ENCODE data around the gene PTGS2. TPM values are rescaled to one million over a fixed set of nuclear protein-coding genes. Genes with fewer than 3 reads are reported as not detected.

Gene PTGS2
- total RNA-seq, 1 experiment from 2014 or later = 0.37 TPM

DNA sequence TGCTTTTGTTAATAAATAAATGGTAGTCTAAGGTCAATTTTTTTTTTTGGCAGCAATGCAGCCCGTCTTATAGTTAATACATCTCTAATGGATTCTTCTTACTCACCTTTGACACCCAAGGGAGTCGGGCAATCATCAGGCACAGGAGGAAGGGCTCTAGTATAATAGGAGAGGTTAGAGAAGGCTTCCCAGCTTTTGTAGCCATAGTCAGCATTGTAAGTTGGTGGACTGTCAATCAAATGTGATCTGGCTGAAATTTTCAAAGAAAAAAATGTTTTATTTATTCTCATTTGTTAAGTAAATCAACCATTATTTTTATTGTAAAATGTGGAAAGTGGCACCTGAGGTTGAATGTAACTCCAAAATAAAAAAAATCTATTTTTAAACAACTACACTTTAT lies 2.1 kb downstream of the PTGS2 start:
- Histone ChIP-seq H2BK20ac (ENCODE audit: low read depth, low read length, poor library complexity, severe bottlenecking) (no peak overlapping the region), H3K9ac (ENCODE audit: extremely low read depth, insufficient read length, low read length) (no peak overlapping the region), H3K23me2 (ENCODE audit: insufficient read length, low read depth, low read length, poor library complexity, severe bottlenecking) (peaks cover 8% of the 10 kb centered on the region), H4K20me1 (ENCODE audit: control insufficient read depth, insufficient read depth, insufficient read length) (no peaks in the 10 kb centered on the region), H3K9me3 (ENCODE audit: control insufficient read depth, low read depth, low read length) (no peaks in the 10 kb centered on the region), H3K4me1 (ENCODE audit: insufficient read depth, low read length) (no peaks in the 10 kb centered on the region), H4K91ac (ENCODE audit: insufficient read length, low read depth, low read length) (no peak overlapping the region), H2BK12ac (ENCODE audit: insufficient read length, low read depth, low read length) (no peak overlapping the region), H3K4me2 (ENCODE audit: insufficient read depth, insufficient read length, low read length) (no peak overlapping the region), H3K23ac (ENCODE audit: insufficient read length, low read depth, low read length) (no peak overlapping the region), H3T11ph (ENCODE audit: low read length) (no peak overlapping the region), H4K5ac (ENCODE audit: insufficient read length, low read depth, low read length) (no peak overlapping the region), H3K79me1 (ENCODE audit: insufficient read depth, low read depth, low read length, poor library complexity, severe bottlenecking) (no peaks in the 10 kb centered on the region), H2BK5ac (ENCODE audit: insufficient read length, low read length) (no peak overlapping the region), H3K18ac (ENCODE audit: insufficient read length, low read depth, low read length) (no peak overlapping the region), H3K27me3 (ENCODE audit: insufficient read depth, low read length) (no peaks in the 10 kb centered on the region), H2BK120ac (ENCODE audit: low read depth, low read length, poor library complexity, severe bottlenecking) (no peak overlapping the region), H2AFZ (ENCODE audit: low read length) (no peak overlapping the region), H3K79me2 (ENCODE audit: insufficient read depth, low read length) (no peaks in the 10 kb centered on the region), H3K27ac (ENCODE audit: insufficient read length, low read depth, low read length) (no peak overlapping the region), H2BK15ac (ENCODE audit: low read depth, low read length) (no peak overlapping the region), H3K14ac (ENCODE audit: insufficient read depth, low read length) (no peak overlapping the region), H2AK5ac (ENCODE audit: insufficient read length, low read length) (no peak overlapping the region), H3K56ac (ENCODE audit: insufficient read length, low read depth, low read length) (no peak overlapping the region), H4K8ac (replicated peaks; ENCODE audit: insufficient read length, low read depth, low read length) (no peak overlapping the region), H3K4ac (ENCODE audit: low read depth, low read length) (no peak overlapping the region)
- no peak overlapping the region for H3K27ac Mint-ChIP-seq
- WGBS (ENCODE audit: extremely low coverage, insufficient read length, low lambda C conversion rate) = no CpG with 5 or more reads among the region's 2 CpGs
- TF ChIP-seq, protein P1, sequence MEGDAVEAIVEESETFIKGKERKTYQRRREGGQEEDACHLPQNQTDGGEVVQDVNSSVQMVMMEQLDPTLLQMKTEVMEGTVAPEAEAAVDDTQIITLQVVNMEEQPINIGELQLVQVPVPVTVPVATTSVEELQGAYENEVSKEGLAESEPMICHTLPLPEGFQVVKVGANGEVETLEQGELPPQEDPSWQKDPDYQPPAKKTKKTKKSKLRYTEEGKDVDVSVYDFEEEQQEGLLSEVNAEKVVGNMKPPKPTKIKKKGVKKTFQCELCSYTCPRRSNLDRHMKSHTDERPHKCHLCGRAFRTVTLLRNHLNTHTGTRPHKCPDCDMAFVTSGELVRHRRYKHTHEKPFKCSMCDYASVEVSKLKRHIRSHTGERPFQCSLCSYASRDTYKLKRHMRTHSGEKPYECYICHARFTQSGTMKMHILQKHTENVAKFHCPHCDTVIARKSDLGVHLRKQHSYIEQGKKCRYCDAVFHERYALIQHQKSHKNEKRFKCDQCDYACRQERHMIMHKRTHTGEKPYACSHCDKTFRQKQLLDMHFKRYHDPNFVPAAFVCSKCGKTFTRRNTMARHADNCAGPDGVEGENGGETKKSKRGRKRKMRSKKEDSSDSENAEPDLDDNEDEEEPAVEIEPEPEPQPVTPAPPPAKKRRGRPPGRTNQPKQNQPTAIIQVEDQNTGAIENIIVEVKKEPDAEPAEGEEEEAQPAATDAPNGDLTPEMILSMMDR (conservative IDR thresholded peaks at IDR 0.05) = no peak
- no peaks in the 10 kb centered on the region for H3K36me3 Mint-ChIP-seq (ENCODE audit: insufficient read depth in 1 of 3, low read depth in 3 of 3)
- peaks cover 17% of the 10 kb centered on the region for H3K27me3 Mint-ChIP-seq (ENCODE audit: low read depth)
- no peak overlapping the region for H3K4me3 Mint-ChIP-seq
- peaks cover 11% of the 10 kb centered on the region in 2 experiments; a peak in 3 of 4 replicates for H3K4me1 Mint-ChIP-seq
- H3K9me3 Mint-ChIP-seq = no peaks in the 10 kb centered on the region
- DNase-seq = no peak
